Keratinocyte (primary cell): ENCODE data around the gene CTIF. TPM values are rescaled to one million over a fixed set of nuclear protein-coding genes. Genes with fewer than 3 reads are reported as not detected.

Experiments used
- DNase-seq: peaks from one replicate; pipeline ENCODE4 v3.0.0-alpha.2; 2011; ENCODE audit warnings: low read depth, missing footprints, low spot score
- FAIRE-seq: peaks from 2 replicates; lab custom pipeline; 2011; peaks lifted over from hg19 to GRCh38; lab: Jason Lieb, UNC
- H2AFZ ChIP-seq: 2 replicates; pipeline ENCODE4 v1.6.0; 2012; ENCODE audit warnings: low read length, control low read depth, inconsistent platforms; ENCODE audit not compliant: control insufficient read depth
- H3K27ac ChIP-seq: 2 replicates; pipeline ENCODE4 v1.5.1; 2011; ENCODE audit warnings: low read length; ENCODE audit not compliant: control insufficient read depth, insufficient read depth
- H3K27me3 ChIP-seq: 3 replicates; pipeline ENCODE4 v1.6.0; 2011; ENCODE audit warnings: low read length; ENCODE audit not compliant: control insufficient read depth, insufficient read depth; ENCODE audit errors: extremely low read depth
- H3K36me3 ChIP-seq, 2 experiments: 2 replicates in 1 of 2; 3 replicates in 1 of 2; pipeline ENCODE4 v1.5.1; 2011; ENCODE audit warnings: low read length in 2 of 2, mild to moderate bottlenecking in 1 of 2; ENCODE audit not compliant: control insufficient read depth in 2 of 2, insufficient read depth in 2 of 2; ENCODE audit errors: extremely low read depth in 1 of 2
- H3K4me1 ChIP-seq: 3 replicates; pipeline ENCODE4 v1.5.1; 2011; ENCODE audit warnings: low read length; ENCODE audit not compliant: control insufficient read depth, insufficient read depth; ENCODE audit errors: extremely low read depth
- H3K4me2 ChIP-seq: 3 replicates; pipeline ENCODE4 v1.6.0; 2011; ENCODE audit warnings: low read depth, low read length; ENCODE audit not compliant: control insufficient read depth, insufficient read depth; ENCODE audit errors: extremely low read depth
- H3K4me3 ChIP-seq, 3 experiments: fragments of 200-600 bp in 1 of 3; sonication (generic) in 1 of 3; 2 replicates in 2 of 3; 3 replicates in 1 of 3; pipeline ENCODE4 v1.5.1; 2011 to 2016; ENCODE audit warnings: low read length in 3 of 3, mild to moderate bottlenecking in 3 of 3, control low read depth in 2 of 3, inconsistent platforms in 1 of 3, low read depth in 1 of 3, mixed read lengths in 1 of 3, mixed run types in 1 of 3, moderate library complexity in 1 of 3; ENCODE audit not compliant: control insufficient read depth in 2 of 3, insufficient read depth in 2 of 3; ENCODE audit errors: extremely low read depth in 1 of 3
- H3K79me2 ChIP-seq: 2 replicates; pipeline ENCODE4 v1.6.0; 2012; ENCODE audit warnings: low read length; ENCODE audit not compliant: control insufficient read depth, insufficient read depth
- H3K9ac ChIP-seq: 3 replicates; pipeline ENCODE4 v1.6.0; 2011; ENCODE audit warnings: low read length; ENCODE audit not compliant: control insufficient read depth, insufficient read depth; ENCODE audit errors: extremely low read depth
- H3K9me1 ChIP-seq: 3 replicates; pipeline ENCODE4 v1.6.0; 2011; ENCODE audit warnings: low read length; ENCODE audit not compliant: control insufficient read depth, insufficient read depth; ENCODE audit errors: extremely low read depth
- H3K9me3 ChIP-seq: 2 replicates; pipeline ENCODE4 v1.5.1; 2012; ENCODE audit warnings: low read depth, low read length; ENCODE audit not compliant: control insufficient read depth
- H4K20me1 ChIP-seq: 3 replicates; pipeline ENCODE4 v1.6.0; 2011; ENCODE audit warnings: low read length; ENCODE audit not compliant: control insufficient read depth, insufficient read depth; ENCODE audit errors: extremely low read depth
- CTCF ChIP-seq, 3 experiments: IDR thresholded peaks in 1 of 3; conservative IDR thresholded peaks in 1 of 3; optimal IDR thresholded peaks in 1 of 3; 2 replicates in 2 of 3; 3 replicates in 1 of 3; pipeline versions ENCODE3 to v1.5.1; 2011; ENCODE audit warnings: low read length in 3 of 3, mild to moderate bottlenecking in 3 of 3, moderate library complexity in 2 of 3, control low read depth in 1 of 3, inconsistent platforms in 1 of 3; ENCODE audit not compliant: insufficient read depth in 2 of 3; ENCODE audit errors: extremely low read depth in 1 of 3
- EZH2 ChIP-seq: IDR thresholded peaks from one replicate; pipeline ENCODE4 v1.6.1; 2012; ENCODE audit warnings: inconsistent platforms, mild to moderate bottlenecking, low read length, moderate library complexity
- dilution Hi-C: fragments of 300-500 bp; cut with MboI; formaldehyde crosslinking; loops from one replicate; pipeline ENCODE4 v1.7.0; 2020; ENCODE audit warnings: low sequenced_read_pairs; ENCODE audit not compliant: extremely low pct_ligation_motif_present
- polyA plus RNA-seq, 5 experiments: library from polyadenylated mRNA; depleted of rRNA in 3 of 5; stranded (reverse) in 3 of 5; stranded (forward) in 1 of 5; unstranded in 1 of 5; fragments of >200 nt; gene quantifications; 1 replicate in 1 of 5; 2 replicates in 3 of 5; 3 replicates in 1 of 5; pipeline versions ENCODE4 v1.2.1 to v1.2.3, GENCODE V29; 2011 to 2012; ENCODE audit warnings: missing spikeins in 2 of 5, low read depth in 1 of 5, low replicate concordance in 1 of 5

Gene CTIF
- polyA plus RNA-seq, 1 donor (not counting 4 experiments of a cell fraction or from before 2014, with no cell fraction given): 15.0 TPM

DNA sequence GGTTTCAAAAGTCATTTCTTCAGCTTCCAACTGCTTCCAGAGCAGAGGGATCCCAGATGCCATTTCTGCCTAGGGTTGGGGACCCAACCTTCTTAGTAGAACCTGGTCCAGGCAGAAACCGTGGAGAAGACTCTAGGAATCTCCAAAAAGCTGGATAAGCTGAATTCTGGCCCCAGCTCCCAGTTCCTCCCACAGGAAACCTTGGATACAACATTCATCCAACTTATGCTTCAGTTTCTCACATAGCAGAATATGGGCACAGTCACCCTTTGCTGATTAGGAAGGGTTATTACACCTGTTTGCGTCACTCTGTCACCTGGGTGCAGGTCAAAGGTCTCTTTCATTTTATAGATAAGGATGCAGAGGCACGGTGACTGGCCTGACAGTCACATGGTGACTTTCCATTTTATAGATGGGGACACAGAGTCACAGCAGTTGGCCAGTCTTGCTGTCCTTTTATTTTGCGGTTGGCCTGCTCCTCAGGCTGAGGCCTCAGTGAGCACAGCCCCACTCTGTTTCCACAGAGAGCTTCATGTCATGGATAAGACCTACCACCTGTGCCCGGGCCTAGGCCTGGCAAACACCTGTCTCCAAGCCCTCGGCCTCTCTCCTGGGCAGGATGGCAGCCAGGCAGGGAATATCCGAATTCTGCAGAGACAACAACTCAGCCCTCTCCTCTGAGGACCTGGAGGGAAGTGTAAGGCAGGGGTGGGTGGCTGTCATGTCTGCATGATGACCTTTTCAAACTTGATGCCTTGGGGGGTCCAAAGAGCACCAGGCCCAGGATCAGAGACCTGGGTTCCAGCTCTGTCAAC, 263.1 kb downstream of the CTIF start:
- H3K9ac ChIP-seq: no peak overlapping the region
- H3K4me2 ChIP-seq: no peak overlapping the region
- peaks cover 11 to 20% of the 10 kb centered on the region in 2 experiments for H3K36me3 ChIP-seq
- no peaks in the 10 kb centered on the region for H4K20me1 ChIP-seq
- no peaks in the 10 kb centered on the region for H3K4me1 ChIP-seq
- FAIRE-seq (no peak), DNase-seq (no peak)
- no peak overlapping the region for H3K27ac ChIP-seq
- H3K9me1 ChIP-seq: no peaks in the 10 kb centered on the region
- dilution Hi-C loops: no loop called here
- H3K9me3 ChIP-seq: no peaks in the 10 kb centered on the region
- TF ChIP-seq EZH2 (no peak), CTCF (optimal IDR thresholded peaks at IDR 0.05 in 1 of 3, IDR thresholded peaks at IDR 0.05 in 1 of 3, conservative IDR thresholded peaks at IDR 0.05 in 1 of 3; ENCODE audit: extremely low read depth in 1 of 3, insufficient read depth in 2 of 3, low read length in 3 of 3) (no peak)
- H2AFZ ChIP-seq: no peak overlapping the region
- no peaks in the 10 kb centered on the region for H3K79me2 ChIP-seq
- H3K4me3 ChIP-seq: no peak overlapping the region
- H3K27me3 ChIP-seq: no peaks in the 10 kb centered on the region

DNA sequence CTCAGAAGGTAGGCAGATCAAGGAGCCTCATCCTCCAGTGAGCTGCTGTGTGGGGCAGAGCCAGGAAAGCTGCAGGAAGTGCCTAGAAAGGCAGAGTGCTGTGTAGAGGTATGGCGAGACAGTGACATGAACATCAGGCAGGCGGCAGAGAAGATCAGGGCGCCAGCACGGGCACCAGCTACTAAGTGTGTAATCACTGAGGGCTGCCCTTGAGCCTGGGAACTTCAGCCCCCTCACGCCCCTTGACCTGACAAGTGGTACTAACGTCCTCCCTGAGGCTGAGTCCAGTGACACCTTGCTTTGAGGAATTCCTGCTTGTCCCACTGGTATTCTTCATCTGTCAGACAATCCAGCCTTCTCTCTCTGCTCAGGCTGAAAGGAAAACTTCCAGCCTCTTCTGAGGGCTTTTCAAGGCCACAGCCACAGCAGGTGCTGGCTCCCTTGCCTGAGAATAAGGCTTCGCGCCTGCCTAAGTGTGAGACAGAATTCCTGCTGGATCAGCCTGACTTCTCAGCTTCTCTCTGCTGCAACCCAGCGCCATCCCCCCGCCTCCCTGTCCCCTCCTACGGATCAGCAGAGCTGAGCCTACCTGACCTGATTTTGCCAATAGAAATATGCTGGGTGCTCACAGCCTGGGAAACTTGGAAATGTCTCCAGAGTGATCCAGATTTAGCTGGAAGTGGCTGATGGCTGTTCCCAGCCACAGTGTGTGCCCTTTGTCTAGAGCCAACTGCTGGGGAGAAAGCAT, 263.9 kb downstream of the CTIF start:
- Histone ChIP-seq H2AFZ (no peak overlapping the region), H3K27me3 (no peaks in the 10 kb centered on the region), H4K20me1 (no peaks in the 10 kb centered on the region), H3K79me2 (no peaks in the 10 kb centered on the region), H3K9me1 (no peaks in the 10 kb centered on the region), H3K9ac (no peak overlapping the region), H3K4me2 (no peak overlapping the region), H3K27ac (no peak overlapping the region), H3K9me3 (no peaks in the 10 kb centered on the region), H3K4me3 (no peak overlapping the region), H3K4me1 (no peaks in the 10 kb centered on the region), H3K36me3 (peaks cover 11 to 20% of the 10 kb centered on the region in 2 experiments)
- dilution Hi-C loops: no loop called here
- DNase-seq (no peak), FAIRE-seq (no peak)
- no peak for TF ChIP-seq EZH2
- TF ChIP-seq CTCF (optimal IDR thresholded peaks at IDR 0.05 in 1 of 3, IDR thresholded peaks at IDR 0.05 in 1 of 3, conservative IDR thresholded peaks at IDR 0.05 in 1 of 3; ENCODE audit: extremely low read depth in 1 of 3, insufficient read depth in 2 of 3, low read length in 3 of 3): no peak
